Hepatocyte (in vitro differentiated cells): Measurements from ENCODE around the gene CNOT6. TPM values are rescaled to one million over a fixed set of nuclear protein-coding genes. Genes with fewer than 3 reads are reported as not detected.

Experiments
- DNase-seq: peaks from one replicate; pipeline ENCODE4 v3.0.0-alpha.2; 2016; ENCODE audit warnings: low spot score
- H2AFZ ChIP-seq: fragments of 200-600 bp; sonication (generic); 2 replicates; pipeline ENCODE4 v1.6.0; 2016; ENCODE audit warnings: antibody characterized with exemption, mild to moderate bottlenecking
- H3K27ac ChIP-seq: fragments of 200-600 bp; sonication (generic); 2 replicates; pipeline ENCODE4 v1.5.1; 2016; ENCODE audit warnings: mild to moderate bottlenecking
- H3K27me3 ChIP-seq: fragments of 200-600 bp; sonication (generic); 2 replicates; pipeline ENCODE4 v1.6.1; 2016
- H3K36me3 ChIP-seq: fragments of 200-600 bp; sonication (generic); replicated peaks from 2 replicates; pipeline ENCODE4 v1.5.1; 2016; ENCODE audit warnings: low read depth; ENCODE audit not compliant: insufficient read depth
- H3K4me1 ChIP-seq: fragments of 200-600 bp; sonication (generic); 2 replicates; pipeline ENCODE4 v1.5.1; 2016; ENCODE audit warnings: mild to moderate bottlenecking, moderate library complexity; ENCODE audit not compliant: insufficient read depth
- H3K4me2 ChIP-seq: fragments of 200-600 bp; sonication (generic); 2 replicates; pipeline ENCODE4 v1.6.0; 2016
- H3K4me3 ChIP-seq: fragments of 200-600 bp; sonication (generic); 2 replicates; pipeline ENCODE4 v1.5.1; 2016; ENCODE audit warnings: mild to moderate bottlenecking
- H3K79me2 ChIP-seq: fragments of 200-600 bp; sonication (generic); 2 replicates; pipeline ENCODE4 v1.6.0; 2017; ENCODE audit warnings: mild to moderate bottlenecking
- H3K9me2 ChIP-seq: fragments of 200-600 bp; sonication (generic); replicated peaks from 2 replicates; pipeline ENCODE4 v1.6.0; 2017; ENCODE audit warnings: mild to moderate bottlenecking; ENCODE audit not compliant: insufficient read depth
- H3K9me3 ChIP-seq: fragments of 200-600 bp; sonication (generic); 2 replicates; pipeline ENCODE4 v1.5.1; 2016; ENCODE audit warnings: low read depth, mild to moderate bottlenecking
- H4K20me1 ChIP-seq: fragments of 200-600 bp; sonication (generic); 2 replicates; pipeline ENCODE4 v1.6.0; 2016; ENCODE audit warnings: mild to moderate bottlenecking; ENCODE audit not compliant: insufficient read depth, poor library complexity, severe bottlenecking
- EZH2 ChIP-seq: fragments of 200-600 bp; sonication (generic); IDR thresholded peaks from 2 replicates; pipeline ENCODE4 v1.6.1; 2016; ENCODE audit warnings: antibody characterized with exemption, mild to moderate bottlenecking, borderline replicate concordance
- EZH2phosphoT487 ChIP-seq: fragments of 200-600 bp; sonication (generic); IDR thresholded peaks from one replicate; pipeline ENCODE4 v1.6.1; 2018; ENCODE audit warnings: antibody characterized with exemption, mild to moderate bottlenecking, low read depth, moderate library complexity; ENCODE audit not compliant: unreplicated experiment, severe bottlenecking
- WGBS: methylation state at CpG from one replicate; pipeline ENCODE4 v1.1.6; 2016; ENCODE audit warnings: low lambda C conversion rate; ENCODE audit errors: missing lambda C conversion rate; 5-methylcytosine and 5-hydroxymethylcytosine counted together
- polyA plus RNA-seq: library from polyadenylated mRNA; unstranded; fragments of >200 nt; fragmentation: Nextera tagmentation; extraction: Ambion mirVana; gene quantifications from 2 replicates; pipeline ENCODE4 v1.2.1, GENCODE V29; 2016
- total RNA-seq: library from RNA; depleted of rRNA; stranded (reverse); fragments of >200 nt; gene quantifications from 2 replicates; pipeline ENCODE4 v1.2.3, GENCODE V29; 2014
- TF ChIP-seq, protein P1 (sequence below): fragments of 200-600 bp; sonication (generic); IDR thresholded peaks from 2 replicates; pipeline ENCODE4 v1.5.1; 2016; ENCODE audit warnings: antibody characterized with exemption, mild to moderate bottlenecking; ENCODE audit not compliant: poor library complexity

CNOT6 gene
- total and polyA plus RNA-seq, 2 experiments from 2014 or later: 12.0 to 24.1 TPM

DNA sequence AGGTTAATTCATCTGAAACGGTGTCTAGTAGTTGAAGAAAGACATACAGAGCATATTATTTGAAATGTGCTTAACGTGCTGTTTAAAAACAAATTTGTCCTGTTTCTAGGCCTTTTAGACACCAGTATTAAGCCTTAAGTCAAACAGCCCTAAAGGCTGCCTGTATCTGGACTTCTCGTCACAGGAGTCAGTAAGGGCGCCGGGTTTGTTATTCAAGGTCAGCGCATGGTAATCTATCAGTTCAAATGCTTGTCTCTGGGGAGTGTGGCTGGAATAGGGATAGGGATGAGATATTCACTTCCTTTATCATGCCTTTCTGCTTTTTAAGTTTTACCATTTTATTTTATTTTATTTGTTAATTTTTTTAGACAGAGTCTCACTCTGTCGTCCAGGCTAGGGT is 9.4 kb upstream of the CNOT6 start:
- Histone ChIP-seq H3K27me3 (no peaks in the 10 kb centered on the region), H3K27ac (no peak overlapping the region), H3K36me3 (no peaks in the 10 kb centered on the region), H4K20me1 (no peaks in the 10 kb centered on the region), H3K4me2 (no peak overlapping the region), H3K9me2 (no peaks in the 10 kb centered on the region), H3K4me1 (no peaks in the 10 kb centered on the region), H3K9me3 (no peaks in the 10 kb centered on the region), H2AFZ (no peak overlapping the region), H3K79me2 (no peaks in the 10 kb centered on the region), H3K4me3 (no peak overlapping the region)
- TF ChIP-seq EZH2phosphoT487 (no peak), EZH2 (no peak)
- TF ChIP-seq, protein P1, sequence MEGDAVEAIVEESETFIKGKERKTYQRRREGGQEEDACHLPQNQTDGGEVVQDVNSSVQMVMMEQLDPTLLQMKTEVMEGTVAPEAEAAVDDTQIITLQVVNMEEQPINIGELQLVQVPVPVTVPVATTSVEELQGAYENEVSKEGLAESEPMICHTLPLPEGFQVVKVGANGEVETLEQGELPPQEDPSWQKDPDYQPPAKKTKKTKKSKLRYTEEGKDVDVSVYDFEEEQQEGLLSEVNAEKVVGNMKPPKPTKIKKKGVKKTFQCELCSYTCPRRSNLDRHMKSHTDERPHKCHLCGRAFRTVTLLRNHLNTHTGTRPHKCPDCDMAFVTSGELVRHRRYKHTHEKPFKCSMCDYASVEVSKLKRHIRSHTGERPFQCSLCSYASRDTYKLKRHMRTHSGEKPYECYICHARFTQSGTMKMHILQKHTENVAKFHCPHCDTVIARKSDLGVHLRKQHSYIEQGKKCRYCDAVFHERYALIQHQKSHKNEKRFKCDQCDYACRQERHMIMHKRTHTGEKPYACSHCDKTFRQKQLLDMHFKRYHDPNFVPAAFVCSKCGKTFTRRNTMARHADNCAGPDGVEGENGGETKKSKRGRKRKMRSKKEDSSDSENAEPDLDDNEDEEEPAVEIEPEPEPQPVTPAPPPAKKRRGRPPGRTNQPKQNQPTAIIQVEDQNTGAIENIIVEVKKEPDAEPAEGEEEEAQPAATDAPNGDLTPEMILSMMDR: no peak
- WGBS: 66% methylated on average over 7 of the region's 7 CpGs
- DNase-seq: no peak

DNA sequence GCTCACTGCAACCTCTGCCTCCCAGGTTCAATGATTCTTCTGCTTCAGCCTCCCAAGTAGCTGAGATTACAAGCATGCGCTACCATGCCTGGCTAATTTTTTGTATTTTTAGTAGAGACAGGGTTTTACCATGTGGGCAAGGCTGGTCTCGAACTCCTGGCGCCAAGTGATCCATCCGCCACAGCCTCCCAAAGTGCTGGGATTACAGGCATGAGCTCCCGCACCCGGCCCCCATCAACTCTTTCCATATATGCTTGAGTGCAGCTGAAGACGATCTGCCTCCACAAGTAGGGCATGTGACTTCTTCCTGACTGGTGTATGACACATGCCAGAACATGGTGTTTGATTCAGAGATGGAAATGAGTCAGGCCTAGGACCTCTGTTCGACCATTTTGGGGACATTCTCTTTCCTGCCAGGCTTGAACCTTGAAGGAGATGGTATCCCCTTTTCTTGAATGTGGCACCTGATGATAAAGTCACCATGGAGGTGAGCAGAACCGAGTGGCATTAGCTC is 7.5 kb upstream of the CNOT6 start:
- Histone ChIP-seq H3K79me2 (no peaks in the 10 kb centered on the region), H3K4me1 (no peaks in the 10 kb centered on the region), H3K4me2 (no peak overlapping the region), H3K27ac (no peak overlapping the region), H3K9me2 (no peaks in the 10 kb centered on the region), H3K27me3 (no peaks in the 10 kb centered on the region), H4K20me1 (no peaks in the 10 kb centered on the region), H3K4me3 (no peak overlapping the region), H2AFZ (no peak overlapping the region), H3K36me3 (no peaks in the 10 kb centered on the region), H3K9me3 (no peaks in the 10 kb centered on the region)
- no peak for TF ChIP-seq EZH2
- TF ChIP-seq EZH2phosphoT487: no peak
- TF ChIP-seq, protein P1: no peak
- 95% methylated on average over 9 of the region's 9 CpGs for WGBS
- DNase-seq: no peak

DNA sequence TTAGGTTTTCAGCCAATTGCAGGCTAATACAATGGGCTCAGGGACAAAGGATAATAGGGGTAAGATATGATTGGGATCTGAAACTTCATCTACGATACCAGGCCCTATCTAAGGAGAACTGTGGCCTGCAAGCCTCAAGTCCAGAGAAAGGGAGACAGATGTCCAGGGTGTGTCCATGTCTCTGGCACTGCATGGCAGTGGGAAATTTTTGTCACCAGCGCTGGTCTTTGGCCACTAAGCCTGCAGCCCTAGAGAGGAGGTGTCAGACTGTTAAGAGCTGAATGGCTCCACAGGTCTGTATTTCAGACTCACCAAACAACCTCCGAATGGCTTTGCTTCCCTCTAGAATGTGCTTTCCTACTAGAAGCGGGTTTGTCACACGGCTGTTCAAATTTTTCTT is 6.6 kb upstream of the CNOT6 start:
- Histone ChIP-seq H3K4me3 (no peak overlapping the region), H3K9me3 (no peaks in the 10 kb centered on the region), H4K20me1 (no peaks in the 10 kb centered on the region), H3K27me3 (no peaks in the 10 kb centered on the region), H2AFZ (no peak overlapping the region), H3K4me2 (no peak overlapping the region), H3K4me1 (no peaks in the 10 kb centered on the region), H3K9me2 (no peaks in the 10 kb centered on the region), H3K36me3 (no peaks in the 10 kb centered on the region), H3K27ac (no peak overlapping the region), H3K79me2 (no peaks in the 10 kb centered on the region)
- DNase-seq: no peak
- 93% methylated on average over 5 of the region's 5 CpGs for WGBS
- TF ChIP-seq EZH2phosphoT487 (no peak), EZH2 (no peak)
- TF ChIP-seq, protein P1: no peak

DNA sequence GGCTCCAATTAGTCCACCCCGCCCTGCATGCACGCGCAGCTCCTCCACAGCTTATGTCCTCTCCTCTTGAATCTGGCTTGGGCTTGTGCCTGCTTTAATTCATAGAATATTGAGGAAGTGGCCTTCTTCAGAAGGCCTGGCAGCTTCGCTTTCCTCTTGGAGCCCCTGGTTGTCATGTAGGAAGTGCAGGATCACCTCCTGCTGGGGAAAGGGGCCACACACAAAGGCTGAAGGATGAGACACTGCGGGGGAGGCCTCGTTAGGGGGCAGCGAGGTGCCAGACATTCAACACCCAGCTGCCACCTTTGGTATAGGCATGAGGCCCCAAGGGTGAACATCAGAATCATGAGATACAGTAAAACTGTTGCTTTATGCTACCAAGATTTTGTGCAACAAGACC is 2.7 kb upstream of the CNOT6 start:
- H3K4me2 ChIP-seq: no peak overlapping the region
- TF ChIP-seq EZH2: no peak
- TF ChIP-seq, protein P1: no peak
- TF ChIP-seq EZH2phosphoT487: no peak
- H3K27me3 ChIP-seq: no peaks in the 10 kb centered on the region
- H2AFZ ChIP-seq: no peak overlapping the region
- H4K20me1 ChIP-seq: peaks cover 17% of the 10 kb centered on the region
- H3K9me2 ChIP-seq: no peaks in the 10 kb centered on the region
- DNase-seq: no peak
- no peaks in the 10 kb centered on the region for H3K36me3 ChIP-seq
- peaks cover 9% of the 10 kb centered on the region for H3K4me1 ChIP-seq
- no peaks in the 10 kb centered on the region for H3K9me3 ChIP-seq
- peaks cover 22% of the 10 kb centered on the region for H3K79me2 ChIP-seq
- 69% methylated on average over 7 of the region's 7 CpGs for WGBS
- no peak overlapping the region for H3K4me3 ChIP-seq
- no peak overlapping the region for H3K27ac ChIP-seq
